NCI-H128 (cell line): ENCODE data around the gene TMEM108.

Source experiments
- DNase-seq: peaks from one replicate; lab custom pipeline; 2025; ENCODE audit not compliant: unreplicated experiment; lab: John Stamatoyannopoulos, UW

The TMEM108 gene

DNA sequence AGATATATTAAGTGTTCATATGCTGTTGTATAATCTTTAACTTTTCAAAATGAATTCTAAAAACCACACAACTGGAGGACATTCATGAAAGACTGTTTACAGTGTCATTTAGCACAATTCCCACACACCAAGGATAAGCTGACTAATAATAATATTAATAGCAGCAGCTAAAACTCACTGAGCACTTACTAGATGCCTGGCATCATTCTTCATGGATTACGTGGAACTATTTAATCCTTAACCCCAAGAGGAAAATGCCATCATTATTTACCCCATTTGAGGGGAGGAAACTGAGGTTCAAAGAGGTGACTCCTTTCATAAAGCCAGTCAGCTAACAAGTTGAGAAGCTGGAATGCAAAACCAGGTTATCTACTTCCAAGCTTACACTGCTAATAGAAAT is 77.0 kb downstream of the TMEM108 start:
- no peak for DNase-seq

DNA sequence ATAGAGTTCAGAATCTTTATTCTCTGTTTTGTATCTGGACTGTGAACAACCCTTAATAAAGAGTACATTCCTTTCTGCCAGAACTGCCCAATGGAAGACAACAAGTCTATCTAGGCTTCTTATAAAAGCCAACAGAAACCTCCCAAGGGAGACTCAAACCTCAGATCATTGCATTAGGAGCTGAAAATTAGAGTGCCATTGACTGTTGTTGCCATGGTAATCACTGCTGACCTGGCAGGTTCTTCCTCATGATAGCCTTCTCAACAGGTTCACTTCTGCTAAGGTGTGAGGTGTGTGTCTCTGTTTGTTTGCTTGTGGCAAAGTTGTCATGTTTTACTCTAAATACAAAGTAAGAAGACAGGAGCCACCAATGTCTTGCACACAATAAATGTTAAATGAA is 79.2 kb downstream of the TMEM108 start:
- DNase-seq: peak; percentile 82

DNA sequence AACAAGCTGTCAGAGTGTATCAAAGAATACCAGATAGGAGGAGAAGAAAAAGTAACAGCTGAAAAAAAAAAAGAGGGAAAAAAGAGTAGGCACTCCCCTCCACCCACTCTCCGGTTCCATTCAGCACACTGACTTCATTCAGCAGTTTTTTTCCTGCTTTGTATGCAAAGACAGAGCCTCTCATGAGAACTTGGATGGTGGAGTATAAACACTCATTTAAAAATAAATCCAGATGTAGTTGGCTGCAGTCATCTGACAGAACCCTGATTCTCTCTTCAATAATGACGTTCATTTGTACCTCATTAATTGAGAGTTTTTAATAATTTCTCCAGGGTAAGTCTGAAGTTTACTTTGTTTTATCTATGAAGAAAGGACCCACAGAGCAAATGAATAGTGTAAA is 81.0 kb downstream of the TMEM108 start:
- no peak for DNase-seq

GRCh38 chr3:133121450-133121849 is 83.3 kb downstream of the TMEM108 start:
- no peak for DNase-seq

DNA sequence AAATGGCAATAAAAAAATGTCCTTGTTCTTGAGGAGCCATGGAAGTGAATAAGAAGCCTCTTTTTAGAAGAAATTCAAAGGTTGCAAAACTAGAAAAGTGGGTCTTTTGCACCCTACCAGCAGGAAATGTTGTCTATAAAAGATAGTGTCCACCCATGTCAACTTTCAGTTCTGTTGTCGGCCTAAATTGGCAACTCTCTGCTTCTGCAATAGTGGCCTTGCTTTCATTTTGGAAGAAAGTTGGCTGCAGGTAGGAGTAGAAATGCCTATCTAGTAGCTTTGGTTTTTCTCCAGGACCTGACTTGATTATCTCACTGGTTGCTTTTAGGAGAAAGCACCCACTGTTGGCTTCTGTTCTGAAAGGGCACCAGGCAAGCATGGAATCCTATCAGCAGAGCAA is 85.4 kb downstream of the TMEM108 start:
- DNase-seq: no peak

DNA sequence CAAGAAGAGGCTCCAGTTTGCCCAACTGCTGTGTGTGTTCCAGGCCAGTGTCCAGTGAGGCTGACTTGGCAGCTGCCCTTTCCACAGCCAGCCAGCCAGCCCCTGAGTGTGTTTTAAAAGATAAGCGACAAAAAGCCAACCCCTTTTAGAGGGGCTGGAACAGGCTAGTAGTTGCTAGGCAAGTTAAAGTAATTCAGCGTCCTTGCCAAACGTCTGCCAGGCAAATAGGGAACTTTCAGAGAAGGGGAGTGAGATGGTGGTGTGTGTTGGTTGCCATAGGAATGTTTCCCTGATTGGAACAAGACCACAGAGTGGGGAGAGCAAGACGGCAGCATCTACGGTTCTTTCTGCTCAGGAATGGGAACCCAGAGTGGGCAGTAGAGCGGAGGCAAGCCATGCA is 86.3 kb downstream of the TMEM108 start:
- no peak for DNase-seq

GRCh38 chr3:133125171-133125570 is 87.0 kb downstream of the TMEM108 start:
- DNase-seq: no peak

DNA sequence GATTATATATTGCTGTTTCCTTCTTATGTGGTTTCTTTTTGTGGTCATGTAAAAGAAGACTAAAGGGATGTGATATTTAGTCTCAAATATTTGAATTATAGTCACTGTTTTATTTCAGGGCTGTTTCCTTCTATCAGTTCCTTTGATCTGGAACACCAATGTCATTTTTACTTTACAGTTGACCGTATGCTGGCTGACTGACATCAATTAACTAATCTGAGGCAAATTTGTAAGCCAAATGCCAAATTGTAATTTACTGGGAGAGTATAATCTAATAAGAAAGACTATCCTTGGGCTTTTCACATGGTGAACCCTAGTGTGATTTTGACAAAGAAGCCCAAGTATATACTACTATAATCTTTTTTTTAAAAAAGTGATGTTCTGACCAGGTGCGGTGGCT is 87.6 kb downstream of the TMEM108 start:
- no peak for DNase-seq

DNA sequence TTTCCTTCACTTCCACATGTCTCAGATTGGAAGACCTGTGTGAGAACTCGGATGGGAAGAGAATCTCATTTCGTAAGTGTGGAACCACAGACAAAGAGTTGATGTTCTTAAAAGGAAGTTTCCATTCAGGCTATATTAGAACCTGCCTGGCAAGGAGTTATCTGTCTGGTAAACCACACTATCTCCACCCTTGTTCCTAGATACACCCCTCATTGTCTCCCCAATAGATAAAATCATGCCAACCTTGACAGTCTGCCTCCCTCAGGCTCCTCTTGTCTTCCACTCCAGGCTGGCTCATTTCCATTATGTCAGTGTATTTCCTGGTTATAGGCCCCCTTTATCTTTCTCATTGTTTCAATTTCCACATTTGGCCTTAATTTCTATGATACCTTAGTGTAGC is 89.2 kb downstream of the TMEM108 start:
- DNase-seq: no peak

DNA sequence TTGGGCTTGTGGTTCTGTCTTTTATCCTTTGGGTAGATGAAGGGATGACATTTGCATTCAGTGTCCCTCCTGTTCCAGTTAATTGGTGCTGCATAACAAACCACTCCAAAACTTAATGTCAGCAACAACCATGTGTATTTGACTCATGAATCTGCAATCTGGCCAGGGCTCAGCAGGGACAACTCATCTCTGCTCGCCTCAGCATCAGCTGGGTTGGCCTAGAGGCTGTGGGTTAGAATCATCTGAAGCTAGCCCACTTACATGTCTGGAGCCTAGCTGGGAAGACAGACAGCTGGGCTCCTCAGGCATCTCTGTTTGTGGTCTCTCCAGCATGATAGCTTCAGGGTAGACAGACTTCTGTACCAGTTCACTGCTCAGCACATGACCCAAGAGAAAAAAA is 92.0 kb downstream of the TMEM108 start:
- DNase-seq: no peak

DNA sequence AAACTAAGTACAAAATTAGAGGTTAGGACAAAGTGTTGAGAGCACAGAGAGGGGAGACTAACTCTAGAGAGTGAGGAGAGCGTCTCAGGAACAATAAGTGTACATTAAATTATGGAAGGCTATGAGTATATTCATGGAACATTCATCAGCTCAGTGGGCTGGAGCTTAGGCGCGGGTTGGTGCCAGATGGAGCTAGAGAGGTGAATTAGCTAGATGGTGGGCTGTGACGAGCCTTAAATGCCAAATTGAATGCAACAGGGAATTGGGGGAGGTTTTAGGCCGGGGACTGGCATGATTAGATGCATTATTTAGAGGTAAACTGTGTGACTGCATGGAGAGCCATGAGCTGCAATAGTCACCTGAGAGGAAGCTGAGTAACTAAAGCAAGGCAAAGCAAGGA is 97.1 kb downstream of the TMEM108 start:
- DNase-seq: no peak

- DNase-seq: no peak
Measured at GRCh38 chr3:133136114-133137041, 98.2 kb downstream of the TMEM108 start.

DNA sequence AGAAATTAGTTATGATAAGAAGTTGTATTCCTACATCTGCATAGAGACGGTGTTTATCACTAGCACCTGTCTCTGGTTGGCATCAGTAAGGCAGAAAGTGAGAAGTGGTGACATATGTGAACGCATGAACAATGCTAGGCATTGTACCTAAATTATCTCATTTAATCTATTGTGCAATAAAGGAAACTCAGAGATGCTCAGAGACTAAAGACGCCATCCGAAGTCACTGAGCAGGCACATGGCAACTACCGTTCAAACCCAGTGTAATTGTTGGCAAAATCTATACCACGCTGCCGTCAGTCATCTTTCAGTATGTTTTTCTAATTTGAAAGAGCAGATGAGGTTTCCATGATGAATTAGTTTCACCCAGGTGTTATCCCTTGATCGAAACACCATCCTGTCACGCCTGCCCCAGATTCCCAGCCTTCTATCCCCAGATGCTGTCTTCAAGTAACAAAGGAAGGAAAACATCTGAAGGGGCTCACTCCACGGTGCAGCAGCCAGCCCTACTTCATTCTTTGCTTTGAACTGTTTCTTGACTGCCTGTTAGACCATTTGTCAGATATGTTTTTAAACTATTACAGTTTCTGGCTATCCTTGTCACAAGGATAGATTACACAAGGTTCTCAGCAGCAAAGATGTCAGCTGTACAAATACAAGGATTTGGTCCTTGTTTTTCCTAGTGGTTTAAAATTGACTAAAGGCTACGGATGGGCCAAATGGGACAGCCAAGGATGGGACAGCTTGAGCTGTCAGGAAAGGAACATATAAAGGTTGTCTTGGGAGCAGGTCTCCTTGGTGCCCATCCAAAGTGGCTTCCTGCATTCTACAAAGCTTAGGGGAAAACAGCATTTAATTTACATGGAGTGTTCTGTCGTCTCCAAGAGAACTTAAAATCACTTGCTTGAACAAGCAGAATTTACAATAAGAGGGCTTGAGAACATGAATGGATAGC is 99.1 kb downstream of the TMEM108 start:
- no peak for DNase-seq

GRCh38 chr3:133138017-133138416 is 99.8 kb downstream of the TMEM108 start:
- DNase-seq: no peak

GRCh38 chr3:133152056-133152455 is 113.9 kb downstream of the TMEM108 start:
- no peak for DNase-seq

- DNase-seq: no peak
Measured at GRCh38 chr3:133152681-133153220, 114.6 kb downstream of the TMEM108 start.

DNA sequence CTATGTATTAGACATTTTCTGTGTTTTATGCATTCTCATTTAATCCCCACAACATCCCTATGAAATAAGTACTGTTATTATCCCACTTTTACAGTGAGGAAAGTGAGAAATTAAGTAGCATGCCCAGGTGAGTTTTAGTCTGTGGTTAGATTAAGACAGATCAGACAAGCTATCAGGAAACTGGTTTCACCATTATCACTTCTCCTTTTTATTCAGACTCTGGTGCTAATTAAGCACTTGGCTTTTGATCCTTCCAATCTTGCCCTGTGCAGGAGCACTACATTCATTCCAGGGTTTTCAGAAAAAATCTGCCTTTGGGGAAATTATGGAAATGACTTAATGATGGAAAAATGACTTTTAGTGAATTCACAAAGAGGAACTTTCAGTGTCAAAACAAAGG is 115.2 kb downstream of the TMEM108 start:
- DNase-seq: no peak

GRCh38 chr3:133157716-133158115 is 119.5 kb downstream of the TMEM108 start:
- no peak for DNase-seq

GRCh38 chr3:133158686-133159085 is 120.5 kb downstream of the TMEM108 start:
- no peak for DNase-seq

DNA sequence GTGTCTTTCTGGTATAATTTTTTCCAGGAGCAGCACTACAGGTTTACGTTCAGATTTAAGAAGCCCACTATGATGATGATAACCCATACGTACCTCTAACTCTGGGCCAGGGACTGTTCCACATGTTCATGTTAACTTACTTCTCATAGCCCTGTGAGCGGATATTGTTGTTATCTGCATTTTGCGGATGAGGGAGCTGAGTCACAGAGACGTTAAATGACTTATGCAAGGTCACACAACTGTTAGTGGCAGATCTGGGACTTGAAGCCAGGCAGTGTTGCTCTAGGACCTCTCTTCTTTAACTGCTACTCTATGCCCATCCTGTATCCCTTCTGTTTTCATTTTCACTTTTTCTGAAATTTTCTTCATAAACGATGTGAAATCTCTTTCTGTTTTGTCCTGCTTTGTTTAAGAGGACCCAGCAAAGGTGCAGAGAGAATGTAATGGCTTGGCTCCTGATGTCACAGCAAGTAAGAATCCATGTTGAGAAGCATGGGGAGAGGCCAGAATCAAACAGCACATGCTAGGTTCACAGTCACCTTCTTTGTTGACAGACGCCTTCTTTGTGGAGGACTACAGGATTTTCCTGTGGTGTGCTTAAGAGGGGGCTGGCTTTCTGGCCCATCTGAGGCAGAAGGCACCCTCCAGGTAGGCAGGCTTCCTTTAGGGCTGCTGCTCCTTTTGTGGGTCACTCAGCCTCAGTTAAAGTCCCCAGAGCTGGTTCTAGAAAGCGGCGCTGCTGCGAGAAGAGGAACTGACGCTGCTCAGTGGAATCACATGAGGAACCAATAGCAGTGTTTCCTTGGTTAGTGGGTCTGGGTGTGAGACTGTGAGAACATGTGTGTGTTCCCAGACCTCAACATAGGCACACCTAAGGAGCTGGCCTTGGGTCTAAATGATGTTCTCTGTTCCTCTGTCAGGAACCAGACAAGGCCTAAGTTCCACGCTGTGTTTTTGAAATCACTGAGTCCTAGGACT is 121.6 kb downstream of the TMEM108 start:
- DNase-seq: no peak
